IPS DF 6.9 (cell line): ENCODE data around the gene CFAP73.
A peak's percentile ranks its signal among the peaks of the same experiment; 100 is the strongest.
"Not testable (repeated sequence)": the region's sequence is repeated elsewhere in the genome, so short reads cannot be mapped to it uniquely, and the experiment has no call there.

ENCODE experiments used
- DNase-seq: peaks from one replicate; pipeline ENCODE4 v3.0.0-alpha.2; 2013; ENCODE audit warnings: low read depth, low spot score
- H3K27ac ChIP-seq: one replicate; pipeline ENCODE4 v1.5.1; 2013; ENCODE audit warnings: low read length, control low read depth
- H3K27me3 ChIP-seq: 2 replicates; pipeline ENCODE4 v1.6.1; 2013; ENCODE audit warnings: mild to moderate bottlenecking, low read length; ENCODE audit not compliant: control insufficient read depth, insufficient read depth
- H3K36me3 ChIP-seq: 2 replicates; pipeline ENCODE4 v1.6.1; 2013; ENCODE audit warnings: low read length; ENCODE audit not compliant: control insufficient read depth, insufficient read depth
- H3K4me1 ChIP-seq: 2 replicates; pipeline ENCODE4 v1.6.1; 2013; ENCODE audit warnings: low read length; ENCODE audit not compliant: control insufficient read depth, insufficient read depth
- H3K4me3 ChIP-seq: 2 replicates; pipeline ENCODE4 v1.5.1; 2013; ENCODE audit warnings: mild to moderate bottlenecking, low read length
- H3K9me3 ChIP-seq: 2 replicates; pipeline ENCODE4 v1.6.1; 2013; ENCODE audit warnings: low read length, inconsistent platforms; ENCODE audit not compliant: control insufficient read depth, insufficient read depth
- WGBS: extraction: QIAGEN DNeasy Blood & Tissue Kit; methylation state at CpG from one replicate; pipeline ENCODE4 v1.1.7; 2013; ENCODE audit warnings: mixed read lengths, missing lambda C conversion rate; ENCODE audit not compliant: insufficient read length, insufficient coverage; 5-methylcytosine and 5-hydroxymethylcytosine counted together

The CFAP73 gene

DNA sequence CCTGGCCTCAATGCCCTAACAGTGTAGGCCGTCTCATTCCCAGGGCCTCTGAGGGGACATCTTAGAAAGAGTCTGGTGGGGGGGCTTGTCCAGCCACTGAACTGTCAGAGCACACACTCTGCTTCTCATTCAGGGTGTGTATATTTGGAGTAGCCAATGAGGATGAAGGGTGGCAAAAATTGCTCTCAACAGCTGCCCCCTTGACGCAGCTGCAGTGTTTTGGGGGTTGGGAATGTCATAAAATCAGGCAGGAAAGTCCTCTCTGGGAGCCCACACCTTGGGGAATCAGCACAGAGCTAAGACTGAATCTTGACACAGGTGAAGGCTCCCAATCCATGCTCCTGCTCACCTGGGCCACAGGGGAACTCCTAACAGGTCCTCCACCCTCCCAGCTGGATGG lies 15.5 kb upstream of the CFAP73 start:
- no peak for DNase-seq
- Histone ChIP-seq H3K36me3 (no peaks in the 10 kb centered on the region), H3K4me3 (no peak overlapping the region), H3K27me3 (no peaks in the 10 kb centered on the region; the same call in 1 of the 2 replicates), H3K4me1 (0 out of 2 replicates have a peak, but pooled peaks cover 4% of the 10 kb centered on the region), H3K9me3 (no peaks in the 10 kb centered on the region), H3K27ac (no peak overlapping the region)
- WGBS: no CpG with 5 or more reads among the region's 2 CpGs

DNA sequence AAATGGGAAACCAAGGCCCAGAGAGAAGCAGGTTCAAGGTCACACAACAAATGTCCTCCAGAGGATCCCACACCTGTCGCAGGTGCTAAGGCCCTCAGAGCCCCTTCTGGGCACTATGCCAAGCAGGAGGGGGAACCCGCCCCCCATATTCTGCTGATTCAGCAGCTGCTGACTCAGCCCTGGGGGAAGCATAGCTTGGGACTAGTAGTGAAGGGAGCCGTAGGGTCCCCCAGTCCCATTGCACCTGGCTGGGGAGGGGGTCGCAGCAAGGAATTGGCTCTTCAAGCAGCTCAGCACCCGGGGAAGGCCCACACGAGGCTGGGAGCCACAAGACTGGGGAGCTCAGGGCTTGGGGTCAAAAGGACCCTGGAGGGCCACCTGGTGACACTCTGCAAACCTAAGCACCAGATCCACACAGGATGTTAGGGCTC lies 15.0 kb upstream of the CFAP73 start:
- no peak overlapping the region for H3K27ac ChIP-seq
- no peak for DNase-seq
- no CpG with 5 or more reads among the region's 6 CpGs for WGBS
- H3K27me3 ChIP-seq: no peaks in the 10 kb centered on the region; the same call in 1 of the 2 replicates
- H3K4me1 ChIP-seq: 0 out of 2 replicates have a peak, but pooled peaks cover 4% of the 10 kb centered on the region
- no peaks in the 10 kb centered on the region for H3K36me3 ChIP-seq
- H3K9me3 ChIP-seq: no peaks in the 10 kb centered on the region
- H3K4me3 ChIP-seq: no peak overlapping the region

DNA sequence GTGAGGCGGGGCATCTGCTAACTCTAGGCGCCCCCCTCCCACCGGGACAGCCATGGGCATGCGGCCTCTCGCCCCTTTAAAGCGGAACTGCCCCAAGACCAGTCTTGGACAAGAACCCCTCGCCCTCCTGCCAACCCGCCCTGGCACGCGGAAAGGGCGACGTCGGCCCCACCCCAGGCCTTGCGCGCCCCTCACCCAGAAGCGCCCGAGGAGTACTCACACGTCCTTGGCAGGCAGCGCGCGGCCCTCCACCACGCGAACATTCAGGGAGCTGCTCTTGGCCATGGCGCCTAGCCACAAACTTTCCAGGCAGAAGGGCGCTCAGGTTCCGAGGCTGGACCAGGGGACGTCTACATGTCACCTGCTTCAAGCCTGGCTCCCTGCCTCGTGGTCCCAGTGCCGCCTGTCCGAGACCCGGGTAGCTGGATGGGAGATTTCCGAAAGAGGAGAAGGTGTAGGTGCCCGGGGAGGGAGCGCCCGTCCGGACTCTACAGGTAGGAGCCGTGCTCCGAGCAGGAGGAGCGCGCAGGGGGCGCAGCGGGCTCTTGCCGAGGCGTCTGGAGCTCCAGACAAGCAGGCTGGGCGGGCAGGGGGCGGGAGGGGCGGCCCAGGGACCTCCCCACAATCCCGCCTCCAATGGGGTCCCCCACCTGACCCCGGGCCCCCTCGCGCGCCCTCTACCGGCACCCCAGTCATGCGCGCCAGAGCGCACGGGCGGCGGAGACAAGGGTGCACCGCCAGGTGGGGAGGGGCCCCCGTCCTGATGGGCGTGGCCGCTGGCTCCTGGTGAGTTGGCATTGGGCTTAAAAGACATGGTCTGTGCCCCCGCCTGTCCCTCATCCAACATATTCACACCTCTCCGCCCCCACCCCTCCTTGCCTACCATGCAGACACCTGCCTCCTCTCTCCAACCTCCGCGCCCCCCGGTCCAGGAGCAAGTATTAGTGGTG lies 14.1 kb upstream of the CFAP73 start, which contains the start of gene RASAL1:
Gene RASAL1 (minus strand): TSS at position 584 of the 950 bp plus-strand sequence. CDS start 299 bp downstream, at position 285.
- WGBS: no CpG with 5 or more reads among the region's 68 CpGs
- no peaks in the 10 kb centered on the region for H3K9me3 ChIP-seq
- DNase-seq: no peak
- no peak within 1 kb of the TSS for H3K27ac ChIP-seq
- peak within 1 kb of the TSS; percentile 43; the same call in 1 of the 2 replicates for H3K4me3 ChIP-seq
- no peaks in the 10 kb centered on the region; the same call in 1 of the 2 replicates for H3K27me3 ChIP-seq
- H3K36me3 ChIP-seq: no peaks in the 10 kb centered on the region
- 0 out of 2 replicates have a peak, but pooled peaks cover 4% of the 10 kb centered on the region for H3K4me1 ChIP-seq

DNA sequence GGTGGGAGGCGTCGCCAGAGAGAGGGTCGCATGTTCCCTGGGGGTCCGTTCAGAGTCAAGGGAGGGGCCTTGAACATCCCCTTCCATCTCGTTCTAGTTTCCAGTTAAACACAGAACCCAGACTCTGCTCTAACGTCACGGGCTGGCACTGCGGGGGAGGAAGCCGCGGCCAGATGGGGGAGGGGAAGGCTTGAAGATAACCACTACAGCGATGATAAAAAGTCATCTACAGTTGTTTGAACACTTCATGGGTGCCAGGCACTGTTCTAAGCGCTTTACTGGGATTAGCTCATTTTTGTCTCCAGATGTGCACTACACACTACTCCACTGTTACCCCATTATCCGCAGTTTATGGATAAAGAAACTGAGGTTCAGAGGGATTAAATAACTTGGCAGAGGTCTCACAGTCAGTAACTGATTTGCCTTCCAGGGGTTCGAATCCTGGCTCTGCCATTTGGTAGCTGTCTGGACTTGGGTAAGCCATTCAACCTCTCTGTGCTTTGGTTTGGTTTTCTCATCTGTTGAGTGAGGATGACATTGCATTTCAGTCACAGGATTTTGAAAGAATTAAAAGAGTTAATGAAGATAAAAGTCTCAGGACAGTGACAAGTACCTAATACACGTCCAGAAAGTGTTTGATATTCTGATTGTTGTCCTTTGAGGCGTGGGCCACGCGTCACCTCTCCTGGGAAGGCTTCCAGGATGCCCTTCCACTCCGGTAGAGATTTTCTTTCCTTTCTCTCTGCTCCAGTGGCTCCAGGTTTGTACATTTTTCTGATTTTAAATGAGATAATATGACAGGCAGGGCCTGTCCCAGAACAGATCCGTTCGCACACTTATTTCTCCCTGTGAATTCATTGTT lies 13.2 kb upstream of the CFAP73 start:
- DNase-seq: no peak
- no peak overlapping the region for H3K27ac ChIP-seq
- H3K4me3 ChIP-seq: peak overlapping the region; percentile 43; the same call in 1 of the 2 replicates
- H3K36me3 ChIP-seq: no peaks in the 10 kb centered on the region
- WGBS: no CpG with 5 or more reads among the region's 21 CpGs
- H3K4me1 ChIP-seq: 0 out of 2 replicates have a peak, but pooled peaks cover 4% of the 10 kb centered on the region
- H3K27me3 ChIP-seq: no peaks in the 10 kb centered on the region; the same call in 1 of the 2 replicates
- H3K9me3 ChIP-seq: no peaks in the 10 kb centered on the region

DNA sequence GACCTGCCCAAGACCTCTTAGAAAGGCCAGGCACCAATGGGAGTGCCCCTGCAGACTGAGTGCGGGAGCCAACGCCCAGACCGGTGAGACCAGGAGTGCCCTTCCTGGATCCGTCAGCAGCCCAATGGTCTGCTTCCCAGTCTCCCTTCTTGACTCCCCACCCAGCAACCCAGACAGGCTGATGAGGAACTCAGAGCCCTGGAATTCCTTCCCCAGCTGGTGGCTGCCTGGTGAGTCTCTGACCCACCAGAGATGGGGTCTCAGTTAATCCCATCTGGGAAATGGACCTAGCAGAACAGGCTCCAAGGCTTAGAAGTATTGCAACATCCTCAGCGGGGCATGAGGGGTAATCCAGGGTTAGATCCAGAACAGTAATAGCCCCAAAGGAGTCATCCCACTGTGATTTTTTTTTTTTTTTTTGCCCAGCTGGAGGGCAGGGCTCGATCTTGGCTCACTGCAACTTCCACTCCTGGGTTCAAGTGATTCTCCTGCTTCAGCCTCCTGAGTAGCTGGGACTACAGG lies 12.5 kb upstream of the CFAP73 start:
- Histone ChIP-seq H3K27ac (no peak overlapping the region), H3K36me3 (no peaks in the 10 kb centered on the region), H3K27me3 (no peaks in the 10 kb centered on the region; the same call in 1 of the 2 replicates), H3K9me3 (no peaks in the 10 kb centered on the region), H3K4me1 (0 out of 2 replicates have a peak, but pooled peaks cover 4% of the 10 kb centered on the region), H3K4me3 (no peak overlapping the region)
- WGBS: no CpG with 5 or more reads among the region's 6 CpGs
- DNase-seq: no peak

DNA sequence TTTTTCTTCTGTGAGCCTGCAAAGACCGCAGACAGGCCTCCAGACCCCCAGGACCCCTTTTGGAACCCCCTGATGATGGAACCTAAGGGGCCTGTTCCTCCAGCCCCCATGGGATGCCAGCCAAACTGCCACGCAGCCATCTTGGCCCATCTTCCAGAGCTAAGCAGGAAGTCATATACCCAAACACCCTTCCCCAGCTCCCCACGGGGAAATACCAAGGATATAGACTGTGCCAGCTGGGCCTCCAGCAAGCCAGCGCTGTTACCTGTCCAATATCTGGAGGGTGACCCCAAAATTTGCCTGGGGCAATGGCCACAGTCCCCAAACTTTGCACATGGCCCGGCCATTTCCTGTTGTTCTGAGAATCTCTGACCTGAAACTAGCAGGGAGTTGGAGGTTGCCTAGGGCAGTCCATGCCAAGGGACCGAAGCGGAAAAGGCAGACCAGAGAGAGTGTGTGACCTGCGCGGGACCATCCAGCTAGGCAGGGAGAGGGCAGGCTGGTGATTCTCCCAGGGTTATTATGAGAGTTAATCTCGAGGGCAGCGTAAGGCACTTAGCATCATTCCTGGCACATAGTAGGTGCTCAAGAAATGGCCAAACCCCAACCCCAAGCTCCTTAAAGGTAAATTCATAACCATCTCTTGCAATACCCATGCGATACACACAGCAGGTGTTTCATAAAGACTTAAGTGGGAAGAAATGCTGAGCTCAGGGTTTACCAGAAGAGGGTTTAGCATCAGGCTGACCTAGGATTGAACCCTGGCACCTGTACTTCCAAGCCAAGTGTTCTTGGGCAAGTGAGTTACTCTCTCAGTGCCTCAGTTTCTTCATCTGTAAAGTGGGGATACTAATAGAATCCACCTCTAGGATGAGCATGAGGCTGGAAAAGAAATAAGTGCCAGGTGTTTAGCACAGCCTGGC lies 11.4 kb upstream of the CFAP73 start:
- Histone ChIP-seq H3K27me3 (no peaks in the 10 kb centered on the region; the same call in 1 of the 2 replicates), H3K36me3 (no peaks in the 10 kb centered on the region), H3K27ac (no peak overlapping the region), H3K9me3 (no peaks in the 10 kb centered on the region), H3K4me1 (0 out of 2 replicates have a peak, but pooled peaks cover 4% of the 10 kb centered on the region), H3K4me3 (no peak overlapping the region)
- no peak for DNase-seq
- no CpG with 5 or more reads among the region's 12 CpGs for WGBS

DNA sequence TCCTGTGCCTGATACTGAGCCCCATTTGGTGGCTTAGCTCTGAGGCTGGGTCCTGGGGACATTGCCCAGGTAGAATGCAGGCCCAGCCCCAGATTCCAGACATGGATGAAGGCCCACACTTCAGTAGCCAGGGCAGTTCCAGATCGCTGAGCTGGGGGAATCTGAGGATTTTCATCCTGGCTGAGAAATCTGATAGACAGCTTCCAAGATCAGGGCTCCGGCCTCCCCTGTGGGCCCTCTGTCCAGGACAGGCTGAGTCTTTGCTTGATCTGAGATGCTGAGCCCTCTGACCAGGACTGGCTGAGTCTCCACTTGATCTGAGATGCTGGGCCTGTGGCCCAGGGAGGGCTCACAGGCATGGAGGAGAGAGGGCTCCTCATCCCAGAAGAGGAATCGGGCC lies 10.7 kb upstream of the CFAP73 start:
- Histone ChIP-seq H3K27me3 (no peaks in the 10 kb centered on the region; the same call in 1 of the 2 replicates), H3K4me3 (no peak overlapping the region), H3K27ac (no peak overlapping the region), H3K9me3 (no peaks in the 10 kb centered on the region), H3K36me3 (no peaks in the 10 kb centered on the region), H3K4me1 (0 out of 2 replicates have a peak, but pooled peaks cover 4% of the 10 kb centered on the region)
- WGBS: no CpG with 5 or more reads among the region's 3 CpGs
- DNase-seq: no peak

DNA sequence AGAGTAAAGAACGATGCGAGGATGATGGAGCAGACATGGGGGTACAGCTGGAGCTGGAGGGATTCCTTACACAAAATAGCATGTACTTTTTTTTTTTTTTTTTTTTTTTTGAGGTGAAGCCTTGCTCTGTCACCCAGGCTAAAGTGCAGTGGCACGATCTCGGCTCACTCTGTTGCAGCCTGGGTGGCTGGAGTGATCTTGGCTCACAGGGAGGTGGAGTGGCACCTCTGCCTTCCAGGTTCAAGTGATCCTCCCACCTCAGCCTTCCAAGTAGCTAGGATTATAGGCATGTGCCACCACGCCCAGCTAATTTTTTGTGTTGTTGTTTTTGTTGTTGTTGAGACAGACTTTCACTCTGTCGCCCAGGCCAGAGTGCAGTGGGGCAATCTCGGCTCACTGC lies 8.8 kb upstream of the CFAP73 start:
- no CpG with 5 or more reads among the region's 7 CpGs for WGBS
- Histone ChIP-seq H3K27ac (no peak overlapping the region), H3K4me3 (no peak overlapping the region)

DNA sequence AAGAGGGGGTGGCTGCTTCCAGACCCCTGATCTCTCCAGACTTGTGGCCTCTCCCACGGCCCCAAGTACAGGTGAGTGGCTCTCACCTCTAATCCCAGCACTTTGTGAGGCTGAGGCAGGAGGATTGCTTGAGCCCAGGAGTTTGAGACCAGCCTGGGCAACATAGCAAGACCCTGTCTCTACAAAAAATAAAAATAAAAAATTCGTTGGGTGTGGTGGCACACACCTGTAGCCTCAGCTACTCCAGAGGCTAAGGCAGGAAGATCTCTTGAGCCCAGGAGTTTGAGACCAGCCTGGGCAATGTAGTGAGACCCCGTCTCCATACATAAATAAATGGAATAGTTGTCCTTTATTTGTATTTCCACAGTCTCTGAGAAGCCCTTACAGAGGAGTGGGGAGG lies 7.8 kb upstream of the CFAP73 start:
- not testable (repeated sequence) for H3K9me3 ChIP-seq, H3K36me3 ChIP-seq, H3K4me1 ChIP-seq, DNase-seq, H3K27ac ChIP-seq, H3K27me3 ChIP-seq, H3K4me3 ChIP-seq
- no CpG with 5 or more reads among the region's 3 CpGs for WGBS

More for the DNA sequence above, 8.8 kb upstream of the CFAP73 start:
- DNase-seq: no peak
- Histone ChIP-seq H3K4me1 (0 out of 2 replicates have a peak, but pooled peaks cover 2% of the 10 kb centered on the region), H3K36me3 (no peaks in the 10 kb centered on the region), H3K9me3 (no peaks in the 10 kb centered on the region), H3K27me3 (no peaks in the 10 kb centered on the region)
